HG03442 (cell line): ENCODE measurements around the gene CACNA2D4.
"Not testable (repeated sequence)": the region's sequence is repeated elsewhere in the genome, so short reads cannot be mapped to it uniquely, and the experiment has no call there.

Experiments
- ATAC-seq: cut with Tn5 transposase; IDR thresholded peaks from one replicate; pipeline ENCODE4 v1.9.1; 2021; ENCODE audit warnings: mild to moderate bottlenecking, moderate library complexity; ENCODE audit not compliant: unreplicated experiment

CACNA2D4 gene

GRCh38 chr12:1820191-1820895 is 98.1 kb downstream of the CACNA2D4 start, which contains the start of gene LRTM2:
Gene LRTM2 (plus strand): TSS chr12:1820565. CDS start chr12:1828149, 7,584 bp downstream.
- ATAC-seq, result no peak

- ATAC-seq, result no peak
These were observed 98.9 kb downstream of the CACNA2D4 start for GRCh38 chr12:1819571-1819970.

GRCh38 chr12:1819050-1819449 is 99.4 kb downstream of the CACNA2D4 start:
- ATAC-seq, result no peak

GRCh38 chr12:1817928-1818327 is 100.5 kb downstream of the CACNA2D4 start:
- ATAC-seq, result not testable (repeated sequence)

GRCh38 chr12:1816730-1817348 is 101.6 kb downstream of the CACNA2D4 start:
- no peak for ATAC-seq

GRCh38 chr12:1815814-1816729 is 102.4 kb downstream of the CACNA2D4 start:
- no peak for ATAC-seq

GRCh38 chr12:1815108-1815507 is 103.3 kb downstream of the CACNA2D4 start:
- no peak for ATAC-seq

- no peak for ATAC-seq
These were observed 104.2 kb downstream of the CACNA2D4 start for GRCh38 chr12:1814266-1814665.

GRCh38 chr12:1812650-1813302 is 105.7 kb downstream of the CACNA2D4 start:
- no peak for ATAC-seq

- no peak for ATAC-seq
These were observed 106.5 kb downstream of the CACNA2D4 start for GRCh38 chr12:1811948-1812291.

GRCh38 chr12:1811281-1811947 is 107.0 kb downstream of the CACNA2D4 start:
- ATAC-seq, result no peak

- ATAC-seq, result no peak
These were observed 107.5 kb downstream of the CACNA2D4 start for GRCh38 chr12:1810931-1811280.

GRCh38 chr12:1810201-1810930 is 108.1 kb downstream of the CACNA2D4 start:
- no peak for ATAC-seq

GRCh38 chr12:1809591-1810190 is 108.8 kb downstream of the CACNA2D4 start:
- ATAC-seq, result no peak

GRCh38 chr12:1808798-1809480 is 109.5 kb downstream of the CACNA2D4 start:
- no peak for ATAC-seq

GRCh38 chr12:1808036-1808797 is 110.2 kb downstream of the CACNA2D4 start:
- no peak for ATAC-seq

GRCh38 chr12:1807087-1807860 is 111.2 kb downstream of the CACNA2D4 start:
- no peak for ATAC-seq
